Lower leg skin (tissue), 3 donors: ENCODE data around the gene TNFRSF19.

Source experiments
- POLR2A ChIP-seq, 2 donors: fragments of 450-650 bp; IDR thresholded peaks; one replicate each; pipeline ENCODE4 v1.6.1; 2016 to 2017; ENCODE audit warnings: antibody characterized with exemption in 2 of 2, mild to moderate bottlenecking in 1 of 2, moderate library complexity in 1 of 2
- TF ChIP-seq, protein P1 (sequence below), 3 donors: fragments of 450-650 bp; IDR thresholded peaks; one replicate each; pipeline ENCODE4 v1.5.1; 2016; ENCODE audit warnings: antibody characterized with exemption in 3 of 3, mild to moderate bottlenecking in 3 of 3, moderate library complexity in 2 of 3

DNA sequence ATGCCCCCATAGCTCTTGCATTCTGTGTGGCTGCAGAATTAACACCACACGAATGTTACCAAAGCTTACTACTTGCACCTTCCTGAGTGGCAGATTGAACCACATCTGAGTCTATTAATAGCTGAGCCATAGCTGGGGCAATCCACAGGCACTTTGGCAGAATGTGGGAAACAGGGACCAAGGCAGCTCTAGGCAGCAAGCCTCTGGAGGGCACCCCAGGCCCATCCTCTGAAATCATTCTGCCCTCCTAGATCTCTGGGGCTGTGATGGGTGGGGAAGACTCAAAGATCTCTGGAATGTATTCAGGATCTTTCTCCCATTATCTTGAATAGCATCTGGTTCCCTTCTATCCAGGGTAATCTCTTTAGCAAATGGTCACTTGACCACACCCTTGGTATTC is 139.3 kb downstream of the TNFRSF19 start:
- TF ChIP-seq POLR2A (IDR thresholded peaks at IDR 0.05), result no peak
- TF ChIP-seq, protein P1, sequence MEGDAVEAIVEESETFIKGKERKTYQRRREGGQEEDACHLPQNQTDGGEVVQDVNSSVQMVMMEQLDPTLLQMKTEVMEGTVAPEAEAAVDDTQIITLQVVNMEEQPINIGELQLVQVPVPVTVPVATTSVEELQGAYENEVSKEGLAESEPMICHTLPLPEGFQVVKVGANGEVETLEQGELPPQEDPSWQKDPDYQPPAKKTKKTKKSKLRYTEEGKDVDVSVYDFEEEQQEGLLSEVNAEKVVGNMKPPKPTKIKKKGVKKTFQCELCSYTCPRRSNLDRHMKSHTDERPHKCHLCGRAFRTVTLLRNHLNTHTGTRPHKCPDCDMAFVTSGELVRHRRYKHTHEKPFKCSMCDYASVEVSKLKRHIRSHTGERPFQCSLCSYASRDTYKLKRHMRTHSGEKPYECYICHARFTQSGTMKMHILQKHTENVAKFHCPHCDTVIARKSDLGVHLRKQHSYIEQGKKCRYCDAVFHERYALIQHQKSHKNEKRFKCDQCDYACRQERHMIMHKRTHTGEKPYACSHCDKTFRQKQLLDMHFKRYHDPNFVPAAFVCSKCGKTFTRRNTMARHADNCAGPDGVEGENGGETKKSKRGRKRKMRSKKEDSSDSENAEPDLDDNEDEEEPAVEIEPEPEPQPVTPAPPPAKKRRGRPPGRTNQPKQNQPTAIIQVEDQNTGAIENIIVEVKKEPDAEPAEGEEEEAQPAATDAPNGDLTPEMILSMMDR (IDR thresholded peaks at IDR 0.05), result no peak
